Activated CD4-positive, alpha-beta T cell treated with anti-CD3 and anti-CD28 coated beads, Interleukin-2, amount 10 ng/mL, durations not matched to agents 7 days and 5 days (primary cell): Measurements from ENCODE around the gene EXOC1. TPM values are rescaled to one million over a fixed set of nuclear protein-coding genes. Genes with fewer than 3 reads are reported as not detected.

ENCODE experiments used
- CTCF ChIA-PET: fragments of 350-600 bp; sonication (Branson Sonifier 250); formaldehyde crosslinking; loops from one replicate; lab custom pipeline; 2021; ENCODE audit warnings: antibody characterized with exemption; lab: Charles Lee
- POLR2A ChIA-PET: fragments of 350-600 bp; sonication (Branson Sonifier 250); formaldehyde crosslinking; loops from one replicate; lab custom pipeline; 2021; ENCODE audit warnings: antibody characterized with exemption; lab: Charles Lee
- DNase-seq: peaks from one replicate; pipeline ENCODE4 v3.0.0-alpha.2; 2020
- H3K27ac Mint-ChIP-seq: one replicate; pipeline ENCODE4 v1.8.0; 2021; ENCODE audit warnings: mild to moderate bottlenecking, moderate library complexity, mixed read lengths
- H3K27me3 Mint-ChIP-seq: one replicate; pipeline ENCODE4 v1.8.0; 2021; ENCODE audit warnings: mixed read lengths
- H3K36me3 Mint-ChIP-seq: one replicate; pipeline ENCODE4 v1.8.0; 2021; ENCODE audit warnings: low read depth, mixed read lengths
- H3K4me1 Mint-ChIP-seq: one replicate; pipeline ENCODE4 v1.8.0; 2021; ENCODE audit warnings: mixed read lengths
- H3K4me3 Mint-ChIP-seq: one replicate; pipeline ENCODE4 v1.8.0; 2021; ENCODE audit warnings: mild to moderate bottlenecking, moderate library complexity, mixed read lengths
- H3K9me3 Mint-ChIP-seq: one replicate; pipeline ENCODE4 v1.8.0; 2021; ENCODE audit warnings: mixed read lengths
- total RNA-seq, 2 experiments: library from RNA; stranded (reverse); gene quantifications; one replicate each; pipeline ENCODE4 v1.2.3, GENCODE V29; 2021

The EXOC1 gene
- 10 to 100 TPM; 30.3 to 32.3 TPM for total RNA-seq

DNA sequence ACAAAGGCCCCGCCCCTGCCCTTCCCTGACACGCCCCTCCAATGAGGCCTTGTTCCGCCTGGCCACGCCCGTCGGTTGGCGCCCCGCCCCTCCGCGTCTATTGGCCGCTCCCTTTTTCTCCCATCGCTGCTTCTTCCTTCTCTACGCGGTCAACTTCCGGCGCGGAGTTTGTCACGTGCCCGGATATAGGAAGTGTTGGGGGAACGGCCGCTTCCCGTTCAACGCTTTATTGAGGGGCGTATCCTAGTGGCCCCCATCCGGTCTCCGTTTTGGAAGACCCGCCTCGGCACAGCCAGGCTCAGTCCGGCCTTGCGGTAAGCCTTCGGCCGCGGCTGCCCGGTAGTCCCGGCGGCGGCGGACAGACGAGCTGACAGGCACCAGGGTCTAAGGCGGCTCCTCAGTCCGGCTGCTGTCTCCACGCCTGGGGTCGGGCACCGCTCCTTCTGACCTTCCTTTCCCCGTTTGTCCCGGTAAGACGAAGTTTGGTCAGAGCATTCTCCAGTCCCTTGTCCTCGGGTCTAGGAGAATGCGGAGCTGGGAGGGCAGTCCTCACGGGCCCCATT is at the start of gene EXOC1:
TSS of gene EXOC1 (plus strand) at position 165 of the 563 bp plus-strand sequence. CDS start 4,676 bp downstream, outside the sequence.
- Mint-ChIP-seq H3K36me3 (peaks cover 22% of the 10 kb centered on the region), H3K9me3 (no peaks in the 10 kb centered on the region), H3K4me1 (peaks cover 37% of the 10 kb centered on the region), H3K4me3 (no peak within 1 kb of the TSS), H3K27me3 (no peaks in the 10 kb centered on the region), H3K27ac (peak within 1 kb of the TSS; percentile 92)
- DNase-seq = peak; percentile 98
- ChIA-PET CTCF (interaction anchor here (0.9 to 1.2 kb wide), 3 partner anchors 9 to 95 kb away, joined by 3 to 5 read pairs (median 3); no protein-coding TSS in a partner anchor), POLR2A (no interaction called here)

DNA sequence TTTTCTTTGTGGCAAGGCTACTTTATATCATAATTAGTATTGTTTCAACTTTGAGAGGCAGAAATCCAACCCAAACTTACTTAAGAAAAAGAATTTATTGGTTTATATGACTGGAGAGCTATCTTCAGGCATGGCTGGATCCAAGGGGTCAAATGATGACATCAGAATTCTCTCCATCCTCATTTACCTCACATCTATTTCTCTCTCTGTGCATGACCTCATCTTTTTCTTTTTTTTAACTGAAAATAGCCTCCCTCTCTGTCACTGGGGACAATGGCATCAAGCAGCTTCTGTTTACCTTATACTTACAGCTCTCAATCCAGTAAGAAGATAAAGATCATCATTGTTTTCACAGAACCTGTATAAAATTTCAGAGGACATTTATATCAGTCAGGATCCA is 45.9 kb upstream of the EXOC1 start:
- H3K4me3 Mint-ChIP-seq = no peak overlapping the region
- POLR2A ChIA-PET = no interaction called here

GRCh38 chr4:55808186-55808585 is 45.3 kb upstream of the EXOC1 start:
- Mint-ChIP-seq H3K27ac (no peak overlapping the region), H3K27me3 (peaks cover 3% of the 10 kb centered on the region), H3K4me1 (no peaks in the 10 kb centered on the region), H3K9me3 (no peaks in the 10 kb centered on the region), H3K36me3 (no peaks in the 10 kb centered on the region), H3K4me3 (no peak overlapping the region)
- DNase-seq = no peak
- ChIA-PET POLR2A (no interaction called here), CTCF (interaction anchor here (1.5 kb wide), 1 partner anchor 10 kb away, joined by 3 read pairs; no protein-coding TSS in a partner anchor)

More for the DNA sequence above, 45.9 kb upstream of the EXOC1 start:
- peaks cover 3% of the 10 kb centered on the region for H3K27me3 Mint-ChIP-seq
- H3K36me3 Mint-ChIP-seq = no peaks in the 10 kb centered on the region
- no peaks in the 10 kb centered on the region for H3K9me3 Mint-ChIP-seq
- H3K27ac Mint-ChIP-seq = no peak overlapping the region
- no peak for DNase-seq
- H3K4me1 Mint-ChIP-seq = no peaks in the 10 kb centered on the region
- CTCF ChIA-PET = interaction anchor here (1.5 kb wide), 1 partner anchor 11 kb away, joined by 3 read pairs; no protein-coding TSS in a partner anchor

DNA sequence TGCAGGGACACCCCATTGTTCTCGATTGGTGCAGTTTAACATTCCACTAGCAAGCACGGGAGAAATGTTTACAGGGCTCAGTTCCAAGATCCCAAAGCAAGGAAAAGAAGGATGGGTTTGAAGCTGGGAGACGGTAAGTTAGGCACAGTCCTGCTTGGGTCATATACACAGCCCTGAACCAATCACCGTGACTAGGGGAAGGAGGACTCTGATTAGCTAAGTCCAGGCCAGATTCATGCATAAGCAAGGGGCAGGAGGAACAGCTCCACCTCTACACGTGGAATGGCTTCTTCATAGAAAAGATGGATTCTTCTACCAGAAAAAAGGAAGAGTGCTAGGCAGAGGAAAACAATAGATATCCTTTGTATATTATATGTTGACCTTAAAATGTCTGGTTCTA is 44.8 kb upstream of the EXOC1 start:
- Mint-ChIP-seq H3K27ac (no peak overlapping the region), H3K27me3 (peaks cover 3% of the 10 kb centered on the region), H3K4me3 (no peak overlapping the region), H3K9me3 (no peaks in the 10 kb centered on the region), H3K4me1 (no peaks in the 10 kb centered on the region), H3K36me3 (no peaks in the 10 kb centered on the region)
- no peak for DNase-seq
- ChIA-PET POLR2A (no interaction called here), CTCF (interaction anchor here (1.5 kb wide), 1 partner anchor 9 kb away, joined by 3 read pairs; no protein-coding TSS in a partner anchor)

- no peak overlapping the region for H3K4me3 Mint-ChIP-seq
- no peaks in the 10 kb centered on the region for H3K9me3 Mint-ChIP-seq
- CTCF ChIA-PET = interaction anchor here (1.1 kb wide), 1 partner anchor 10 kb away, joined by 3 read pairs; no protein-coding TSS in a partner anchor
- DNase-seq = no peak
- POLR2A ChIA-PET = no interaction called here
- H3K36me3 Mint-ChIP-seq = no peaks in the 10 kb centered on the region
- peaks cover 2% of the 10 kb centered on the region for H3K4me1 Mint-ChIP-seq
- peaks cover 17% of the 10 kb centered on the region for H3K27me3 Mint-ChIP-seq
- H3K27ac Mint-ChIP-seq = no peak overlapping the region
Observed at GRCh38 chr4:55817691-55818090, 35.8 kb upstream of the EXOC1 start.

DNA sequence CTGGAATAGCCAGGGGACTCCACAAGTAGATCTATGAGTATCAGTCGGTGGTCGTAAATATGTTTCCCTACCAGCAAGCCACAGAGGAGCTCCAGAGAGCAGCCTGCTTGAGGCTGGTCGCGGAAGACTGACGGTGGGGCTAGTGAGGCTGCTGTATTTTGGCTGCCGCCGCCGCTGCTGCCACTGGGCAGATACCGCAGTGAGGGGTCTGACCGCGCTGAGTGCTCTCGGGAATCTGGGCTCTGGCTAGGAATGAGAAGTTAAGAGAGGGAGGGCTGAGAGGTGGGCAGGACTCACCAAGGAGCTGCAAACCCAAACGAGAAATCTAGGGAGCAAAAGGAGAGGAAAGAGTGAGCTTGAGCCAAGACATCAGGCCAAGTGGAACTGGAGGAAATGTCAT is 33.8 kb upstream of the EXOC1 start, which contains the start of gene EXOC1L:
TSS of gene EXOC1L (plus strand) at position 157 of the 400 bp plus-strand sequence. CDS start at position 394, 237 bp downstream.
- DNase-seq = no peak
- no peaks in the 10 kb centered on the region for H3K9me3 Mint-ChIP-seq
- no peak within 1 kb of the TSS for H3K27ac Mint-ChIP-seq
- H3K27me3 Mint-ChIP-seq = peaks cover 17% of the 10 kb centered on the region
- H3K4me3 Mint-ChIP-seq = no peak within 1 kb of the TSS
- CTCF ChIA-PET = no interaction called here
- H3K4me1 Mint-ChIP-seq = peaks cover 2% of the 10 kb centered on the region
- POLR2A ChIA-PET = no interaction called here
- H3K36me3 Mint-ChIP-seq = no peaks in the 10 kb centered on the region

DNA sequence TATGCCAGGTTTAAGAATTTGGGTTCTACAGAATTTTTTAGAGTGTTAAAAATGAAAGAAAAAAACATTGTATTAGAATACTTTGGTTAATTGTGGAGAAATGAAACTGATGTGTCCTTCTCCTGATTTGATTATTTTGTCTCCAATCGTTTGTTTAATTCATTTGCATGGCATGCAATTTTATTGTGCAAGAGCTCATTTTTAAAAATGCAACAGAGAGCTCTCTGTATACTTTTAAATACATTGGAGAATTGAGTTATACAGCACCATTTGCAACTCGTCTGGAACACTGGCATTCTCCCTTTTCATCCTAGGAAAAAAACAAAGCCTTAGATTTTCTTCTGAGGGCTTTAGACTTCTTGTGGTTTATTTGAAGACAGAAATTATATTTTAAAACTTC is 33.2 kb upstream of the EXOC1 start:
- no peaks in the 10 kb centered on the region for H3K9me3 Mint-ChIP-seq
- no peak overlapping the region for H3K4me3 Mint-ChIP-seq
- no peak for DNase-seq
- peaks cover 2% of the 10 kb centered on the region for H3K4me1 Mint-ChIP-seq
- no peaks in the 10 kb centered on the region for H3K36me3 Mint-ChIP-seq
- H3K27ac Mint-ChIP-seq = no peak overlapping the region
- POLR2A ChIA-PET = no interaction called here
- peaks cover 17% of the 10 kb centered on the region for H3K27me3 Mint-ChIP-seq
- CTCF ChIA-PET = no interaction called here

DNA sequence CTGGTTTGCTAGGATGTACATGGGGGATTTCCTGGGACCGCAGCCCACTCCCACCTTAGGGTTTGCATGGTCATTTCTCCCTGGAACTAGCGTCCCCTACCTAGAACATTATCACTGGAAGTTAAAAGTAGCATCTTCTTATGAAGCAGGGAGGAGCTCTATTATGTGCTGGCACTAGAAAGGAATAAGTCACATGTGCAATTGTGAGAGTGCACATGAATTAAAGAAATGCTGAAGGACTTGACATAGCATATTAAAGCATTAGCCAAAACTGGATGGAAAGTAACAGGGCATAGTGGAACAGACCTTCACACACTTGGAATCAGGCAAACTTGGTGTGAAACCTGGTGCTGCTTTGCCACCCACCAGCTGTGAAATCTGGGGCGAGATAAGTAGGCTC is 31.1 kb upstream of the EXOC1 start:
- H3K9me3 Mint-ChIP-seq = no peaks in the 10 kb centered on the region
- peaks cover 2% of the 10 kb centered on the region for H3K4me1 Mint-ChIP-seq
- no peak overlapping the region for H3K4me3 Mint-ChIP-seq
- ChIA-PET CTCF (no interaction called here), POLR2A (no interaction called here)
- no peak for DNase-seq
- peaks cover 22% of the 10 kb centered on the region for H3K27me3 Mint-ChIP-seq
- H3K36me3 Mint-ChIP-seq = no peaks in the 10 kb centered on the region
- H3K27ac Mint-ChIP-seq = no peak overlapping the region

DNA sequence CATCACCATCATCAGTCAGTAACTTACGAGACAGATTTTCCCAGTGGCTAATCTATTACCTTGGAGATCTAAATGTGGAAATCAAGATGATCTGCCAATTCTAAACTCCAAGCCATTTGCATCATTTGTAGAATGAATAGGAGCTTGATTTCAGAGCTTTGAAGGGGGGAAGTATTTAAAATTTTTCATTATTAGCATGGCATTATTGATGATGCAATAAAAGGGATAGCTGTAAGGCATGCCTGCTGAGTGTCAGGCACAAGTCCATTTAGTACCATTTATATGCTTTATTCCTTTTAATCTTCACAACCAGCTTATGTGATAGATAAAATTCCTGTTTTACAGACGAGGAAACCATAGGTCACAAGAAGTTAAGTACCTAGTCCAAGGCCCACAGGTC is 28.6 kb upstream of the EXOC1 start:
- Mint-ChIP-seq H3K9me3 (no peaks in the 10 kb centered on the region), H3K4me3 (no peak overlapping the region), H3K27ac (no peak overlapping the region), H3K36me3 (no peaks in the 10 kb centered on the region), H3K4me1 (no peaks in the 10 kb centered on the region), H3K27me3 (peaks cover 13% of the 10 kb centered on the region)
- CTCF ChIA-PET = no interaction called here
- no peak for DNase-seq
- POLR2A ChIA-PET = no interaction called here

DNA sequence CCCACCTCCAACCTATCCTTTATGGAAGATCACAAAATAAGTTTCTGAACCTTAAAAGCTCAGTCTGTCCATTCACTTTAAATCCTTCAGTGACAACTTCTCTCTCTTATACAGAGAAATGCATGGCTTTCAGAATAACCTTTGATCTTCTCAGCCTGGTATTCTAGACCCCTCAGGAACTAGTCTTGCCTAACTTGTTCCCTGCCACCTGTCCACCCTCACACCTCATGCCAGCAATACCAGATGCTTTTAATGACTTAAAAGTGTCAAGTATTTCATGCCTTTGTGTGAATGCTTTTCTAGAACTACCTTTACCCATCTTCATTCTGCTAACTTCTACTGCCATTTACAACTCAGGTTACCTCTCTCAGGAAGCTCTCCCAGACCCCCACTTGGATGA is 26.5 kb upstream of the EXOC1 start:
- CTCF ChIA-PET = no interaction called here

GRCh38 chr4:55827582-55827981 is 25.9 kb upstream of the EXOC1 start:
- H3K9me3 Mint-ChIP-seq = no peaks in the 10 kb centered on the region
- CTCF ChIA-PET = no interaction called here
- no peaks in the 10 kb centered on the region for H3K4me1 Mint-ChIP-seq

More for the DNA sequence above, 26.5 kb upstream of the EXOC1 start:
- no peaks in the 10 kb centered on the region for H3K9me3 Mint-ChIP-seq
- POLR2A ChIA-PET = no interaction called here
- no peak overlapping the region for H3K4me3 Mint-ChIP-seq
- H3K27ac Mint-ChIP-seq = no peak overlapping the region
- no peak for DNase-seq
- H3K27me3 Mint-ChIP-seq = peaks cover 16% of the 10 kb centered on the region
- no peaks in the 10 kb centered on the region for H3K4me1 Mint-ChIP-seq
- H3K36me3 Mint-ChIP-seq = no peaks in the 10 kb centered on the region

DNA sequence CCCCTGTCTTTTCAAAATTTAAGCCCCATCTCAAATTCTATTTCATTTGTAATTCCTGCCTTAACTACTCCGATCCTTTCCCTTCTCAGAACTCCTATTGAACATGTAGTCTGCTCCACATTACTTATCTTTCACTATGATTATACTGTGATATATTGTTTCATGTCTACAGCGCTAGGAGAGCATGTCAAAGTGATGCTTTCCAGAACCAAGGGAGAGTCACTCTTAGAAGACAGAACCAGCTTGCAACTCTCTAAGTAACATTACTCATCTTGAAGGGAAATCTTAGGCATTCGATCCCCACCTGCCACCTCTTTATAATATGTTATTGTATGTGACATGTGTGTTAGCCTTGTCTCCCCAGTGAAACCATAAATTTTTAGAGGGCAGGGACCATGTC is 23.4 kb upstream of the EXOC1 start:
- H3K27ac Mint-ChIP-seq = no peak overlapping the region
- no peaks in the 10 kb centered on the region for H3K4me1 Mint-ChIP-seq
- peaks cover 21% of the 10 kb centered on the region for H3K27me3 Mint-ChIP-seq
- DNase-seq = no peak
- no peaks in the 10 kb centered on the region for H3K36me3 Mint-ChIP-seq
- ChIA-PET POLR2A (no interaction called here), CTCF (no interaction called here)
- no peak overlapping the region for H3K4me3 Mint-ChIP-seq
- no peaks in the 10 kb centered on the region for H3K9me3 Mint-ChIP-seq

More at GRCh38 chr4:55827582-55827981, 25.9 kb upstream of the EXOC1 start:
- H3K4me3 Mint-ChIP-seq = no peak overlapping the region
- POLR2A ChIA-PET = no interaction called here
- H3K27me3 Mint-ChIP-seq = peaks cover 13% of the 10 kb centered on the region
- no peaks in the 10 kb centered on the region for H3K36me3 Mint-ChIP-seq
- H3K27ac Mint-ChIP-seq = no peak overlapping the region
- DNase-seq = no peak

DNA sequence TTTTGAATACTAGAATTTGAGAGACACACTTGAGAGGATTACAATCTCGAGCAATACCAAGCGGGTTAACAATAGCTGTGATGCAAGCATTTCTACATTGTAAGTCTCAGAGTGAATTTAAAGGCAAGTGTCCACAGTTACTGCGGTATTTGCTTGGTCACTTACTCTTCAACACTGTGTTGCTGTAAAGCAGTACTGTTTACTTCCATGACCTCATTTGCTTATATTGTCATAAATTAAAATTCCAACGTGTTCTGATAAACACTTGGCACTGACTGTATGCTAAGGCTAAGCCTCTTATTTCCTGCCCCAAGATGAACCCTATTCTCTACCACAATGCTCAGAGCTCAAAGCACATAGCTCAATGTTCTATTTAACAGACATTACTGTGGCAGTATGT is 22.7 kb upstream of the EXOC1 start:
- ChIA-PET CTCF (no interaction called here), POLR2A (no interaction called here)
- H3K27ac Mint-ChIP-seq = no peak overlapping the region
- peaks cover 25% of the 10 kb centered on the region for H3K27me3 Mint-ChIP-seq
- H3K36me3 Mint-ChIP-seq = no peaks in the 10 kb centered on the region
- no peaks in the 10 kb centered on the region for H3K9me3 Mint-ChIP-seq
- DNase-seq = no peak
- no peaks in the 10 kb centered on the region for H3K4me1 Mint-ChIP-seq
- H3K4me3 Mint-ChIP-seq = no peak overlapping the region
